ENCODE measurements around the gene SLC34A1.

Gene SLC34A1

GRCh38 chr5:177389241-177390169 lies 5.3 kb downstream of the SLC34A1 start:
- Histone ChIP-seq H3K27ac (peak overlapping the region in 1 of 2 donors; percentile 35), H3K4me3 (no peak overlapping the region)
- no peak for TF ChIP-seq CTCF (IDR thresholded peaks at IDR 0.05)
- DNase-seq (ENCODE audit: low spot score), result no peak

- DNase-seq (ENCODE audit: low spot score), result no peak
- H3K27ac ChIP-seq, result no peak overlapping the region
- H3K4me3 ChIP-seq, result no peak overlapping the region
- peak; percentile 98 for TF ChIP-seq CTCF (IDR thresholded peaks at IDR 0.05)
These were observed 6.4 kb downstream of the SLC34A1 start for GRCh38 chr5:177390363-177391300.

- DNase-seq (ENCODE audit: low spot score), result no peak
- no peak for TF ChIP-seq CTCF (IDR thresholded peaks at IDR 0.05)
- no peak overlapping the region for H3K27ac ChIP-seq
- H3K4me3 ChIP-seq, result no peak overlapping the region
These were observed 8.5 kb downstream of the SLC34A1 start for GRCh38 chr5:177392765-177393164.

- Histone ChIP-seq H3K4me3 (no peak overlapping the region), H3K27ac (no peak overlapping the region)
- no peak for DNase-seq (ENCODE audit: low spot score)
- no peak for TF ChIP-seq CTCF (IDR thresholded peaks at IDR 0.05)
These were observed 9.1 kb downstream of the SLC34A1 start for GRCh38 chr5:177393206-177393765.

- no peak for DNase-seq (ENCODE audit: low spot score)
- no peak overlapping the region for H3K27ac ChIP-seq
- H3K4me3 ChIP-seq, result no peak overlapping the region
- no peak for TF ChIP-seq CTCF (IDR thresholded peaks at IDR 0.05)
These were observed 9.8 kb downstream of the SLC34A1 start for GRCh38 chr5:177393990-177394389.

- Histone ChIP-seq H3K4me3 (no peak overlapping the region), H3K27ac (no peak overlapping the region)
- DNase-seq (ENCODE audit: low spot score), result no peak
- TF ChIP-seq CTCF (IDR thresholded peaks at IDR 0.05), result no peak
These were observed 11.8 kb downstream of the SLC34A1 start for GRCh38 chr5:177396078-177396477.
